HepG2 (cell line): ENCODE results near the gene FAM228B. TPM values are rescaled to one million over a fixed set of nuclear protein-coding genes. Genes with fewer than 3 reads are reported as not detected.

ENCODE experiments used
- ATAC-seq: fragments of 200-7000 bp; cut with Tn5 transposase; 3 replicates; pipeline ENCODE4 v1.9.1; 2020; ENCODE audit warnings: mild to moderate bottlenecking, moderate library complexity
- BruUV-seq: library from RNA; stranded (reverse); fragments of 400-500 nt; replicated peaks from 2 replicates; lab custom pipeline; 2021; lab: Mats Ljungman, UMichigan
- CTCF ChIA-PET: fragments of 300-600 bp; formaldehyde crosslinking; extraction: SDS; loops from one replicate; lab custom pipeline; 2021; ENCODE audit warnings: low total read pairs, inconsistent platforms, low intra/inter-chr PET ratio; lab: Yijun Ruan, JAX
- POLR2A ChIA-PET: fragments of 350-600 bp; sonication (Branson Sonifier 250); formaldehyde crosslinking; loops from one replicate; lab custom pipeline; 2020; ENCODE audit warnings: antibody characterized with exemption, inconsistent platforms; lab: Yijun Ruan, JAX
- DNase-seq: peaks from one replicate; pipeline ENCODE4 v3.0.0-alpha.2; 2015; ENCODE audit warnings: low spot score
- FAIRE-seq: peaks from 3 replicates; lab custom pipeline; 2011; peaks lifted over from hg19 to GRCh38; lab: Jason Lieb, UNC
- H2AFZ ChIP-seq: one replicate; pipeline ENCODE4 v1.6.1; 2011; ENCODE audit warnings: low read length, inconsistent platforms
- H3K27ac ChIP-seq: fragments of 300-600 bp; 3 replicates; pipeline ENCODE4 v1.8.0; 2011; ENCODE audit warnings: mixed run types, mild to moderate bottlenecking, mixed read lengths, low read length, inconsistent platforms; ENCODE audit not compliant: insufficient read depth; ENCODE audit errors: extremely low read length
- H3K27me3 ChIP-seq, 2 experiments: fragments of 200-600 bp in 1 of 2; 2 replicates in 1 of 2; 3 replicates in 1 of 2; pipeline versions ENCODE4 v1.6.0 to v1.8.0; 2011; ENCODE audit warnings: low read length in 2 of 2, mild to moderate bottlenecking in 2 of 2, moderate library complexity in 2 of 2, inconsistent platforms in 1 of 2; ENCODE audit not compliant: insufficient read depth in 2 of 2, control insufficient read depth in 1 of 2
- H3K36me3 ChIP-seq, 2 experiments: fragments of 200-600 bp in 1 of 2; replicated peaks in 1 of 2; 2 replicates in 1 of 2; 3 replicates in 1 of 2; pipeline versions ENCODE4 v1.5.1 to v1.8.0; 2011; ENCODE audit warnings: low read length in 2 of 2, inconsistent platforms in 1 of 2; ENCODE audit not compliant: insufficient read depth in 2 of 2, control insufficient read depth in 1 of 2
- H3K4me1 ChIP-seq: 2 replicates; pipeline ENCODE4 v1.5.1; 2012; ENCODE audit warnings: low read length, inconsistent platforms; ENCODE audit not compliant: insufficient read depth
- H3K4me2 ChIP-seq: 2 replicates; pipeline ENCODE4 v1.6.0; 2011; ENCODE audit warnings: low read depth, low read length, inconsistent platforms
- H3K4me3 ChIP-seq, 3 experiments: fragments of 200-600 bp in 1 of 3; sonication (generic), shearing (Covaris generic) in 1 of 3; replicated peaks in 1 of 3; 2 replicates each; pipeline ENCODE4 v1.5.1; 2011 to 2016; ENCODE audit warnings: low read length in 3 of 3, inconsistent platforms in 2 of 3, low read depth in 2 of 3, mild to moderate bottlenecking in 2 of 3, control low read depth in 1 of 3, mixed read lengths in 1 of 3; ENCODE audit not compliant: insufficient read depth in 1 of 3
- H3K79me2 ChIP-seq: one replicate; pipeline ENCODE4 v1.6.1; 2011; ENCODE audit warnings: low read length, inconsistent platforms; ENCODE audit not compliant: insufficient read depth
- H3K9ac ChIP-seq: 2 replicates; pipeline ENCODE4 v1.6.0; 2011; ENCODE audit warnings: mild to moderate bottlenecking, low read depth, low read length, inconsistent platforms; ENCODE audit not compliant: insufficient read depth
- H3K9me3 ChIP-seq: 2 replicates; pipeline ENCODE4 v1.5.1; 2012; ENCODE audit warnings: mild to moderate bottlenecking, low read length
- H4K20me1 ChIP-seq: 2 replicates; pipeline ENCODE4 v1.6.0; 2011; ENCODE audit warnings: inconsistent platforms, mild to moderate bottlenecking, low read length, moderate library complexity; ENCODE audit not compliant: insufficient read depth
- ATF7-NPFF ChIP-seq: sonication (generic); formaldehyde crosslinking; IDR thresholded peaks from 2 replicates; pipeline ENCODE4 v1.8.1; 2023; ENCODE audit warnings: mild to moderate bottlenecking, low read depth, missing genetic modification reagents, moderate library complexity
- CENPT ChIP-seq: sonication (generic); formaldehyde crosslinking; IDR thresholded peaks from 2 replicates; pipeline ENCODE4 v1.8.0; 2022; ENCODE audit warnings: low read depth, mild to moderate bottlenecking, moderate library complexity, missing genetic modification reagents
- NCOR1 ChIP-seq: fragments of 200-600 bp; sonication (generic); IDR thresholded peaks from 2 replicates; pipeline ENCODE4 v1.7.0; 2017; ENCODE audit warnings: antibody characterized with exemption, low read length, borderline replicate concordance
- PHB2 ChIP-seq: fragments of 450-650 bp; IDR thresholded peaks from 2 replicates; pipeline ENCODE4 v1.6.1; 2018; ENCODE audit not compliant: partially characterized antibody
- SIX4 ChIP-seq: sonication (generic); formaldehyde crosslinking; IDR thresholded peaks from 2 replicates; pipeline ENCODE4 v1.4.0; 2020; ENCODE audit warnings: missing genetic modification reagents
- SMC3 ChIP-seq: IDR thresholded peaks from 2 replicates; pipeline ENCODE4 v1.6.1; 2011; ENCODE audit warnings: low read length, improper control_type of control experiment
- SP2 ChIP-seq: sonication (generic); formaldehyde crosslinking; IDR thresholded peaks from 2 replicates; pipeline ENCODE4 v1.5.1; 2020; ENCODE audit warnings: mild to moderate bottlenecking, missing genetic modification reagents
- SP5 ChIP-seq: IDR thresholded peaks from 2 replicates; pipeline ENCODE4 v1.6.1; 2016; ENCODE audit warnings: low read depth, borderline replicate concordance
- SRSF9 ChIP-seq: fragments of 200-400 bp; formaldehyde crosslinking; IDR thresholded peaks from 2 replicates; pipeline ENCODE4 v1.6.1; 2018; ENCODE audit warnings: borderline replicate concordance, mild to moderate bottlenecking, low read depth, low read length; ENCODE audit not compliant: insufficient read depth, poor library complexity, severe bottlenecking
- ZNF446 ChIP-seq: sonication (generic); formaldehyde crosslinking; IDR thresholded peaks from 2 replicates; pipeline ENCODE4 v1.5.0; 2020; ENCODE audit warnings: mild to moderate bottlenecking, missing genetic modification reagents
- ZNF615 ChIP-seq: sonication (generic); formaldehyde crosslinking; IDR thresholded peaks from 2 replicates; pipeline ENCODE4 v1.5.0; 2020; ENCODE audit warnings: mild to moderate bottlenecking, missing genetic modification reagents, borderline replicate concordance
- ZNF761 ChIP-seq: sonication (generic); formaldehyde crosslinking; conservative IDR thresholded peaks from 2 replicates; pipeline ENCODE4 v1.4.0; 2020; ENCODE audit warnings: mild to moderate bottlenecking, missing genetic modification reagents
- WGBS: methylation state at CpG from one replicate; pipeline ENCODE4 v1.1.6; 2017; ENCODE audit warnings: low lambda C conversion rate; 5-methylcytosine and 5-hydroxymethylcytosine counted together
- in situ Hi-C: cut with HindIII; loops from 2 replicates; pipeline ENCODE4 v1.10.0; 2017; ENCODE audit warnings: low pct_unique_long_range_greater_than_20kb; ENCODE audit not compliant: extremely low pct_ligation_motif_present
- intact Hi-C: fragments of 100-400 bp; cut with micrococcal nuclease; formaldehyde crosslinking; loops from one replicate; pipeline ENCODE4 v1.10.0; 2022; ENCODE audit not compliant: unreplicated experiment
- polyA plus RNA-seq, 8 experiments: library from polyadenylated mRNA; depleted of rRNA in 3 of 8; stranded (reverse) in 7 of 8; unstranded in 1 of 8; fragments of >200 nt; fragmentation: Illumina TruSeq in 4 of 8; extraction: Trizol in 4 of 8; gene quantifications; 2 replicates each; pipeline versions ENCODE4 v1.2.1 to v1.2.3, GENCODE V29; 2011 to 2016; ENCODE audit warnings: low read depth in 4 of 8, missing spikeins in 1 of 8, mixed read lengths in 1 of 8; ENCODE audit not compliant: insufficient read depth in 1 of 8
- total RNA-seq, 5 experiments: library from RNA; depleted of rRNA; stranded (reverse); fragments of >200 nt; fragmentation: Illumina TruSeq; extraction: Trizol; gene quantifications; 2 replicates each; pipeline ENCODE4 v1.2.3, GENCODE V29; 2016; ENCODE audit warnings: low read depth in 1 of 5
- TF ChIP-seq, protein P1 (sequence below), 2 experiments: sonication (generic) in 1 of 2; formaldehyde crosslinking in 1 of 2; IDR thresholded peaks; 2 replicates each; pipeline versions ENCODE4 v1.6.1 to v1.9.0; 2014 to 2022; ENCODE audit warnings: antibody characterized with exemption in 1 of 2, borderline replicate concordance in 1 of 2, inconsistent platforms in 1 of 2, low read depth in 1 of 2, missing genetic modification reagents in 1 of 2
- TF ChIP-seq, protein P2 (sequence below): sonication (generic); formaldehyde crosslinking; IDR thresholded peaks from 2 replicates; pipeline ENCODE4 v1.5.1; 2020; ENCODE audit warnings: mild to moderate bottlenecking, missing genetic modification reagents

The FAM228B gene
- total and polyA plus RNA-seq, 2 of the 13 experiments (the other 11 are each of a cell fraction or from before 2014, with no cell fraction given), result 0.79 to 1.1 TPM

DNA sequence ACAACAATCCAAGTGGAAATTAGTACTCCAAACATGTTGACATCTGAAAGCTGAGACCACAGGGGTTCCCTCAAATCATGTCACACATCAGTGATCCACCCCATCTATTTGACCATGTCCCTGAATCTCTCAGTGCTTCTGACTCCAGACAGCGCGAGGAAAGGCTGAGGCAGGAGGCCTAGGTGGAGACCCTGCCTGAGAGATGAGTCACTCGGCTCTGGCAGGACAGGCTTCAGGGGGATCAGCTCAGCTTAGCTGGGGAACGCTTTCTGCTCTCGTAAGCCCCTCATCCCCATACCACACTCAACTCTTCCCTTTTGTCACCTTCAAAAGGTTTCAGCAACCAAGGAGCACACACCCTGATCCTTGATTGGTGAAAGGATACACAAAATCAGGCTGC lies 45.8 kb downstream of the FAM228B start:
- intact Hi-C loops (no loop called here), in situ Hi-C loops (loop anchor here (10.0 kb wide), 3 partner anchors 84 to 344 kb away; partner anchors contain the start of gene TP53I3)
- no peak overlapping the region for H3K27ac ChIP-seq
- no peaks in the 10 kb centered on the region for H3K79me2 ChIP-seq
- peak; percentile 42 for FAIRE-seq
- POLR2A ChIA-PET, result no interaction called here
- H3K9ac ChIP-seq, result no peak overlapping the region
- H3K27me3 ChIP-seq, result peaks cover 2 to 25% of the 10 kb centered on the region in 2 experiments; a peak in 3 of 5 replicates
- no peaks in the 10 kb centered on the region for H3K9me3 ChIP-seq
- no peaks in the 10 kb centered on the region for H3K4me1 ChIP-seq
- H3K4me3 ChIP-seq, result no peak overlapping the region
- H4K20me1 ChIP-seq, result no peaks in the 10 kb centered on the region
- H3K36me3 ChIP-seq, result no peaks in the 10 kb centered on the region
- CTCF ChIA-PET, result no interaction called here
- no peak for ATAC-seq
- no peak for DNase-seq
- H2AFZ ChIP-seq, result no peak overlapping the region
- no TSS peak for BruUV-seq
- no peak for TF ChIP-seq SRSF9
- no peak for TF ChIP-seq PHB2
- TF ChIP-seq NCOR1, result no peak
- no peak for TF ChIP-seq CENPT (CRISPR knock-in tag)
- TF ChIP-seq SMC3, result no peak
- no peak for TF ChIP-seq SIX4 (CRISPR knock-in tag)
- TF ChIP-seq, protein P1, sequence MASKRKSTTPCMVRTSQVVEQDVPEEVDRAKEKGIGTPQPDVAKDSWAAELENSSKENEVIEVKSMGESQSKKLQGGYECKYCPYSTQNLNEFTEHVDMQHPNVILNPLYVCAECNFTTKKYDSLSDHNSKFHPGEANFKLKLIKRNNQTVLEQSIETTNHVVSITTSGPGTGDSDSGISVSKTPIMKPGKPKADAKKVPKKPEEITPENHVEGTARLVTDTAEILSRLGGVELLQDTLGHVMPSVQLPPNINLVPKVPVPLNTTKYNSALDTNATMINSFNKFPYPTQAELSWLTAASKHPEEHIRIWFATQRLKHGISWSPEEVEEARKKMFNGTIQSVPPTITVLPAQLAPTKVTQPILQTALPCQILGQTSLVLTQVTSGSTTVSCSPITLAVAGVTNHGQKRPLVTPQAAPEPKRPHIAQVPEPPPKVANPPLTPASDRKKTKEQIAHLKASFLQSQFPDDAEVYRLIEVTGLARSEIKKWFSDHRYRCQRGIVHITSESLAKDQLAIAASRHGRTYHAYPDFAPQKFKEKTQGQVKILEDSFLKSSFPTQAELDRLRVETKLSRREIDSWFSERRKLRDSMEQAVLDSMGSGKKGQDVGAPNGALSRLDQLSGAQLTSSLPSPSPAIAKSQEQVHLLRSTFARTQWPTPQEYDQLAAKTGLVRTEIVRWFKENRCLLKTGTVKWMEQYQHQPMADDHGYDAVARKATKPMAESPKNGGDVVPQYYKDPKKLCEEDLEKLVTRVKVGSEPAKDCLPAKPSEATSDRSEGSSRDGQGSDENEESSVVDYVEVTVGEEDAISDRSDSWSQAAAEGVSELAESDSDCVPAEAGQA (IDR thresholded peaks at IDR 0.05; ENCODE audit: low read depth), result no peak
- TF ChIP-seq, protein P1 (CRISPR knock-in tag; IDR thresholded peaks at IDR 0.05; ENCODE audit: borderline replicate concordance), result no peak
- TF ChIP-seq ZNF446 (CRISPR knock-in tag), result no peak
- TF ChIP-seq ATF7-NPFF (CRISPR knock-in tag), result no peak
- TF ChIP-seq ZNF615 (CRISPR knock-in tag), result no peak
- no peak for TF ChIP-seq SP5
- TF ChIP-seq ZNF761 (CRISPR knock-in tag), result no peak
- TF ChIP-seq, protein P2, sequence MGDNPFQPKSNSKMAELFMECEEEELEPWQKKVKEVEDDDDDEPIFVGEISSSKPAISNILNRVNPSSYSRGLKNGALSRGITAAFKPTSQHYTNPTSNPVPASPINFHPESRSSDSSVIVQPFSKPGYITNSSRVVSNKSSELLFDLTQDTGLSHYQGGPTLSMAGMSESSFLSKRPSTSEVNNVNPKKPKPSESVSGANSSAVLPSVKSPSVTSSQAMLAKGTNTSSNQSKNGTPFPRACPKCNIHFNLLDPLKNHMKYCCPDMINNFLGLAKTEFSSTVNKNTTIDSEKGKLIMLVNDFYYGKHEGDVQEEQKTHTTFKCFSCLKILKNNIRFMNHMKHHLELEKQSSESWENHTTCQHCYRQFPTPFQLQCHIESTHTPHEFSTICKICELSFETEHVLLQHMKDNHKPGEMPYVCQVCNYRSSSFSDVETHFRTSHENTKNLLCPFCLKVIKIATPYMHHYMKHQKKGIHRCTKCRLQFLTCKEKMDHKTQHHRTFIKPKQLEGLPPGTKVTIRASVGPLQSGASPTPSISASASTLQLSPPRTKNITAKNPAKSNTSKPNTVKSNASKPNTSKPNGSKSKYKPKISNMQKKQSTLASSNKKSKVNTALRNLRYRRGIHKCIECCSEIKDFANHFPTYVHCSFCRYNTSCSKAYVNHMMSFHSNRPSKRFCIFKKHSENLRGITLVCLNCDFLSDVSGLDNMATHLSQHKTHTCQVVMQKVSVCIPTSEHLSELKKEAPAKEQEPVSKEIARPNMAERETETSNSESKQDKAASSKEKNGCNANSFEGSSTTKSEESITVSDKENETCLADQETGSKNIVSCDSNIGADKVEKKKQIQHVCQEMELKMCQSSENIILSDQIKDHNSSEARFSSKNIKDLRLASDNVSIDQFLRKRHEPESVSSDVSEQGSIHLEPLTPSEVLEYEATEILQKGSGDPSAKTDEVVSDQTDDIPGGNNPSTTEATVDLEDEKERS (CRISPR knock-in tag), result no peak
- TF ChIP-seq SP2 (CRISPR knock-in tag), result no peak
- no peak overlapping the region for H3K4me2 ChIP-seq
- WGBS, result 46% methylated on average over 5 of the region's 5 CpGs
